HG02642 (cell line): ENCODE data around the gene PBX1.

ENCODE experiments used
- ATAC-seq: cut with Tn5 transposase; IDR thresholded peaks from one replicate; pipeline ENCODE4 v1.9.1; 2021; ENCODE audit warnings: mild to moderate bottlenecking; ENCODE audit not compliant: unreplicated experiment, poor library complexity

The PBX1 gene

GRCh38 chr1:164885311-164885710, 326.3 kb downstream of the PBX1 start:
- ATAC-seq, result no peak

GRCh38 chr1:164886101-164886500, 327.1 kb downstream of the PBX1 start:
- no peak for ATAC-seq

- no peak for ATAC-seq
Observed at GRCh38 chr1:164891615-164892014, 332.6 kb downstream of the PBX1 start.

- no peak for ATAC-seq
Observed at GRCh38 chr1:164895026-164895912, 336.3 kb downstream of the PBX1 start.

DNA sequence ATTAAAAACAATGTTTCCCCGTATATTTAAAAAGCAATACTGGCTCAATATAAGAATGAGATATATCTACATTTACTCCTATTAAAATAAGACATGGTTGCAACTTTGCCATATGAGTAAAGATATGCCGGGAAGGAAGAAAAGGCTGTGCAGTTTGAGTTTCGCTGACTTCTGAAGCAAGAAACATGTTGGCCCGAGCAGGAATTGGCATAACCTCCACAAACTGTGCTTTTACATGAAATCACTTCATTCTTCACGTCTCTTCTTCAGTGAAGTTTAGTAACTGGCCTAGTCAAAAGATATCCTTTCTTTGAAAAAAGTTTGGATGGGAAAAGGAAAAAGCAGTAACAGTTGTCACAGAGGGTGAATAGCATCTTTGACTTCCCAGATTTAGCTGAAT, 342.0 kb downstream of the PBX1 start:
- no peak for ATAC-seq
